Measurements from ENCODE around the gene C19orf67.
A peak's percentile ranks its signal among the peaks of the same experiment; 100 is the strongest.

C19orf67 gene

DNA sequence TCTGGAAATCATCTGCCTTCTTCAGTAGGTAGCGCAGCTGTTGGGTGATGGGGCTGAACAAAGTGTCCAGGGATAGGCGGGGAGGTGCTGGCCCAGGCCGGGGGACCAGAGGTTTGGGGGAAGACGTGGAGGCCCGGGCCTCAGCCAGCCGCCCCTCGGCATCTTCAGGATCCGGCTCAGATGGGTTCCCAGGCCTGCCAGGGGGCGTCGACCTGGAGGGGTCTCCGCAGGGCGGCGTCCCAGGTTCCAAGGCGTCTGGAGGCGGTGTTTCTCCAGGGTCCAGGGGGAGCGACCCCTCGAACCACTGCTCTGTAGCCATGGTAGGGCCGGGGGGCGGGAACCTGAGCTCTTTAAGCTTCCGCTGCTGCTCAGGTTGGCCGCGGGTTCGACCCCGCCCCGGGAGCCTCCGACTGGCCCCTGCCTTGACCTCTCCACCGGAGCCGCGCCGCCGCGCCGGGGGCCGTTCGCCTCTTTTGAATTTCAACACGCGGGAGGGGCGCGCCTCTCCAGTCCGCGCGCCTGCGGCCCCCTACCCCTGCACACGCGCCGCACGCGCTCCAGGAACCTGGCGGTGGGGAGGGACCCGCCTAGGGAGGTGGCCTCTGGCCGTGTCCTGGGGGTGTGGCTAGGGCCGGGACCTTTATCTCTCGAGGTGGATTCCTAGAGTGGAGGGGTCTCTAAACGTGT lies at the start of gene C19orf67:
Gene C19orf67, minus strand, starts transcription at position 475 of the 687 bp plus-strand sequence. Its CDS starts 156 bp downstream, at position 319.
- DNase-seq (ENCODE audit: low read depth in 2 of 2, low spot score in 1 of 2), result no peak

DNA sequence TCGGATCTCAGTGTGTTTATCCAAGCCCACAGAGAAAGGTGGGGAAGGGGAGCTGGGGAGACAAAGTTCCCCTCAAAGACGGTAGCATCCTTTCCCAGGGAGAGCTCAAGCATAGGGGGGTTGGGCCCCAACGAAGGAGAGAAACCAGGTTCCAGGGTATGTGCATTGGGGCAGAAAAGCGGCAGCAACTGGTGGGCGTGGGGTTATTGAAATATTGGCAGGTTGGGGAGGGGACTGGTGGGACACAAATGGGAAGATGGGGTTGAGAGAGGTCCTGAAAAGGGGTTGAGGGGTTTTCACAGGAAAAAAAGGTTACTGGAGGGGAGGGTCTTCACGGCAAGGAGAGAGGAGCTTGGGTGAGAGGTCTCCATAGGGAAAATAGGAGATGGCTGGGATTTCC lies 49.8 kb upstream of the C19orf67 start:
- no peak for DNase-seq (ENCODE audit: low read depth in 2 of 2, low spot score in 1 of 2)

GRCh38 chr19:14127929-14128509 lies 42.4 kb upstream of the C19orf67 start:
- no peak for DNase-seq (ENCODE audit: low read depth in 2 of 2, low spot score in 1 of 2)

- DNase-seq (ENCODE audit: low read depth in 2 of 2, low spot score in 1 of 2), result no peak
Measured at GRCh38 chr19:14127176-14127575, 41.6 kb upstream of the C19orf67 start.

GRCh38 chr19:14122924-14123323 lies 37.3 kb upstream of the C19orf67 start:
- DNase-seq (ENCODE audit: low read depth in 2 of 2, low spot score in 1 of 2), result no peak

- no peak for DNase-seq (ENCODE audit: low read depth in 2 of 2, low spot score in 1 of 2)
Measured at GRCh38 chr19:14120497-14120780, 34.9 kb upstream of the C19orf67 start.

DNA sequence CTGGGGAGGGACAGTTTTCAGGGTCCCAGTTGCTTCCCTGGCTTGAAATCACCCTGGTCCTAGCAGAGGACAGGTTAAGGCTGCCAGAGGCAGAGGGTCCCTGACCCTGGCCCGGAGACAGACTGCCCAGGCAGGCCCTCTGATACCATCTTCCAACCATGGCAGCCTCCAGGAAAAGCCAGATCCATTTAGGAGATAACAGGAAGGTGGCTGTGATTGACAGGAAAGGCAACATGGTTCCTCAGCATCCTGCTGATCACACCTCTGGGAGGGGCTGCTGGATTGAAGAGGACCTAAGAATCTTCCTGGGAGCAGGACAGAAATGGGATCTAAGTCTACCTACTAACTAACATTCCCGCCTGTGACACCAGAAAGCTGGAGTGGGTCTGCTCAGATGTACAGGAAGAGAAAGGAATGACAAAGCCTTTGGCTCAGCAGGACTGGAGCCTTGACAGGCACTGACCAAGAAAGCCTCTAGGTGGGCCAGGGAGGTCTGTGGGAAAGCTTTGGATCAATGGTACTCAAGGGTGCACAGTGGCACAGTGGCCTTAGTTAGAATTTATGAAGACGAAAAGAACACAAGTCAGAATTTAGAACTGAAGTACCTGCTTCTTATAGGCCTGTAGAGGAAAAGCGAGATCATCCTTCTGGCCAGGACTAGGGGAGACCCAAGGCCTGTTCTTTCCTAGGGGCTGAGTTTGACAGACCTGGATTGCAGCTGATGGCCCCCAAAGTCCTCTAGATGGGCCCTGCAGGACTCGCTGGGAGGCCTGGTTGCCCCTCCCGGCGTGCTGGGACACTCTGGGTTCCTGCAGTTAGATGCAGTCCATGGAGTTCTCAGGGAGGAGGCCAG lies 34.3 kb upstream of the C19orf67 start:
- DNase-seq (ENCODE audit: low read depth in 2 of 2, low spot score in 1 of 2), result no peak

DNA sequence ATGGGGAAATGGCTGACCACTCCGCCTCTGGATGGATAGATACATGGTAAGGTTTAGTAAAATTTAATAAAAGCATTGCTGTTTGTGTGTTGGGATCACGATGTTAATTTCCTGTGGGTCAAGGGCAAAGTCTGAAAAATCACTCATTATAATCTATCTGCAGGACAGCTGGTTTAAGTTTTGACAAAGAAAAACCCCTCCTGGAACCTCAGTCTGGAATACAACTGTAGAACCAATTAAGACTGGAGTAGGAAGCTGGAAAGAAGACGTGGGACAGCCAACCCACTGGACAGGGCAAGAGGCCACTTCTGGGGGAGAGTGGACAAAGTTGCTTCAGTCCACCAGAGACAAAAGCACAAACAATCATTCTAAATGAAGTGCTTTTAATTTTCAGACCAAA lies 33.6 kb upstream of the C19orf67 start:
- DNase-seq (ENCODE audit: low read depth in 2 of 2, low spot score in 1 of 2), result no peak

GRCh38 chr19:14118165-14119051 lies 32.8 kb upstream of the C19orf67 start:
- no peak for DNase-seq (ENCODE audit: low read depth in 2 of 2, low spot score in 1 of 2)

GRCh38 chr19:14117668-14118164 lies 32.1 kb upstream of the C19orf67 start, which contains the start of gene PRKACA:
PRKACA (minus strand) TSS chr19:14117762; CDS start chr19:14117547, 215 bp downstream.
- DNase-seq (ENCODE audit: low read depth in 2 of 2, low spot score in 1 of 2), result peak; percentile 96 to 98

GRCh38 chr19:14116918-14117578 lies 31.5 kb upstream of the C19orf67 start:
- DNase-seq (ENCODE audit: low read depth in 2 of 2, low spot score in 1 of 2), result no peak

- no peak for DNase-seq (ENCODE audit: low read depth in 2 of 2, low spot score in 1 of 2)
Measured at GRCh38 chr19:14116525-14116917, 30.9 kb upstream of the C19orf67 start.

- no peak for DNase-seq (ENCODE audit: low read depth in 2 of 2, low spot score in 1 of 2)
Measured at GRCh38 chr19:14115756-14116155, 30.2 kb upstream of the C19orf67 start.

GRCh38 chr19:14114854-14115253 lies 29.3 kb upstream of the C19orf67 start:
- no peak for DNase-seq (ENCODE audit: low read depth in 2 of 2, low spot score in 1 of 2)

DNA sequence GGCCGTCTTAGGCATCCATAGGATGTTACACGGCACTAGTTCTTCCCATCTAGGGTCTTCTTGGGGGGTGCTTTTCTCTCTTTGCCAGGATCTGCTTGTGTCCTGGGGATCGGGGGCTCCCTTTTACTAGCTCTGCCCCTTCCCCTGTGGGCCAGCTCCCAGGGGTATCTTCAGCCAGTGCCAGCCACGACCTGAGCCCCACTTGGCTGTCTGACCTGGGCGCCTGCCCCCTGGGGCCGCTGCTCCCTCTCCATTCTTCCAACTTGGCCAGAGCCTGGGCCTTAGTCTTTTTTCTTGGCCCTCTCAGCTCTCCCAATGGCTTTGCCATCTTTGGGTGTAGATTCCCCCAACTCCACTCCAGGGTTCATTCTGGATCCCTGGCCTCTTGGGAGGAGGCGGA lies 28.9 kb upstream of the C19orf67 start:
- no peak for DNase-seq (ENCODE audit: low read depth in 2 of 2, low spot score in 1 of 2)

GRCh38 chr19:14113762-14114414 lies 28.3 kb upstream of the C19orf67 start:
- no peak for DNase-seq (ENCODE audit: low read depth in 2 of 2, low spot score in 1 of 2)

- DNase-seq (ENCODE audit: low read depth in 2 of 2, low spot score in 1 of 2), result no peak
Measured at GRCh38 chr19:14112809-14113385, 27.3 kb upstream of the C19orf67 start.

DNA sequence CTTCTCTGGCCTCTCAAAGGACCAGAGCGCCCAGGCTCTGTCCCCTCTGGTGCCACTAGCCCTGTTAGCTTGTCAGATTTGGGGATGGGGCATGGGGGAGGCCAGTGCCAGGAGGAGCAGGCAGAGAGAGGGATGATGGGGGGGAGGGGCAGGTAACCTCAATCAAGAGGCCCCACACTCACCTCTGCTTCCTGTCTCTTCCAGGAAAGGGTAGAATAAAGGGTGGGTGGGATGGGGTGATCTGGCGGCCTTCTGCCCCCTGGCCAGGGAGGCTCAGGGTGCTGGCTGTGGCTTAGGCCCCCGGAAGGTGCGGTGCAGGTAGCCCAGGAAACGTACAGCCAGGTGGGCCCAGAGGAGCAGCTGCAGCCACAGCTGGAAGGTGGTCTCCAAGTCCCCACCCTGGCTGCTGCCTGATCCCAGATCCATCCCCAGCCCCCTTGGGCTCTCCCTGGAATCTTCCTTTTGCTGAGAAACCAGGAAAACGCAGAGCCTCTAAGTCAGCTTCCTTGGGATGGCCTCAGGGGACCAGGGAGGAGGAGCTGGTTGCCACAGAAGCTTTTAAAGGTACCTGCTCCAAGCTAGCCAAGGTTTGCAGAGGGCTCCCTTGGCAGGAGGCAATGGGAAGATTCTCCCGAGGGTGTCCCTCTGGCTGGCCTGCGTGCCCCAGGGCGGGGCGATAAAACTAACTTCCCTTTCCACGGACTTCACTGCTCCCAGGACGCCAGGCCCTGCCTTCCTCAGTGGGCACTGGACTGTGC lies 26.6 kb upstream of the C19orf67 start:
- no peak for DNase-seq (ENCODE audit: low read depth in 2 of 2, low spot score in 1 of 2)

DNA sequence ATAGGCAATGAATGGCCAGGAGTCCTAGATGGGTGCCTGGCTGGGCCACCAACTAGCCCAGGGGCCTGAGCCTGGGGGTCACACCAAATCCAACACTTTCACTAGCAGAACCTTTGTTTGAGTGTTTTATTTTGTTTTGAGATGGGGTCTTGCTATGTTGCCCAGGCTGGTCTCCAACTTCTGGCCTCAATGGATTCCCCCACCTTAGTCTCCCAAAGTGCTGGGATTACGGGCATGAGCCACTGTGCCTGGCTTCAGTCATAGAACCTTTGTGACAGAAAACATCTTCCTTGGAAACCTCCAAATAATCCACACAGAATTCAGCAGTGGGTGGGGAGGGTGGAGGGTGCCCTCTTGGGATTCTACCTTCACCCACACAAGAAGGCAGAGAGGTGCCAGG lies 25.9 kb upstream of the C19orf67 start:
- DNase-seq (ENCODE audit: low read depth in 2 of 2, low spot score in 1 of 2), result no peak
